A673 (cell line): ENCODE measurements around the gene CDC45. TPM values are rescaled to one million over a fixed set of nuclear protein-coding genes. Genes with fewer than 3 reads are reported as not detected.
A peak's percentile ranks its signal among the peaks of the same experiment; 100 is the strongest.
"Not testable (repeated sequence)": the region's sequence is repeated elsewhere in the genome, so short reads cannot be mapped to it uniquely, and the experiment has no call there.

ENCODE experiments used
- BruUV-seq: library from RNA; stranded (reverse); fragments of 400-500 nt; replicated peaks from 2 replicates; lab custom pipeline; 2021; lab: Mats Ljungman, UMichigan
- CTCF ChIA-PET: fragments of 300-600 bp; sonication (Branson Sonifier 250); formaldehyde crosslinking; loops from one replicate; lab custom pipeline; 2022; ENCODE audit warnings: antibody characterized with exemption; lab: Charles Lee
- POLR2A ChIA-PET: fragments of 300-600 bp; sonication (Branson Sonifier 250); formaldehyde crosslinking; loops from one replicate; lab custom pipeline; 2022; ENCODE audit warnings: antibody characterized with exemption; ENCODE audit not compliant: low non-redundant PET; lab: Charles Lee
- DNase-seq: peaks from one replicate; pipeline ENCODE4 v3.0.0-alpha.2; 2015; ENCODE audit warnings: low spot score
- H3K27ac ChIP-seq: fragments of 200-600 bp; sonication (generic); 2 replicates; pipeline ENCODE4 v1.5.1; 2016; ENCODE audit warnings: mixed run types, low read depth, mild to moderate bottlenecking, mixed read lengths, antibody characterized with exemption, low read length; ENCODE audit not compliant: poor library complexity, severe bottlenecking
- H3K27me3 ChIP-seq: fragments of 200-600 bp; sonication (generic); replicated peaks from 2 replicates; pipeline ENCODE4 v1.6.1; 2017; ENCODE audit warnings: mixed run types, low read depth, mild to moderate bottlenecking, mixed read lengths, antibody characterized with exemption, low read length; ENCODE audit not compliant: insufficient read depth, poor library complexity
- H3K36me3 ChIP-seq: fragments of 200-600 bp; sonication (generic); 2 replicates; pipeline ENCODE4 v1.6.1; 2016; ENCODE audit warnings: mixed run types, mild to moderate bottlenecking, mixed read lengths, antibody characterized with exemption, low read length; ENCODE audit not compliant: insufficient read depth, poor library complexity, severe bottlenecking
- H3K4me1 ChIP-seq: fragments of 200-600 bp; sonication (generic); 2 replicates; pipeline ENCODE4 v1.6.1; 2017; ENCODE audit warnings: mixed run types, mild to moderate bottlenecking, mixed read lengths, antibody characterized with exemption, low read length; ENCODE audit not compliant: insufficient read depth, poor library complexity, severe bottlenecking
- H3K4me3 ChIP-seq: fragments of 200-600 bp; sonication (generic); 2 replicates; pipeline ENCODE4 v1.5.1; 2016; ENCODE audit warnings: low read depth, mixed run types, mild to moderate bottlenecking, mixed read lengths, low read length; ENCODE audit not compliant: poor library complexity, severe bottlenecking
- H3K9me3 ChIP-seq: fragments of 200-600 bp; sonication (generic); 2 replicates; pipeline ENCODE4 v1.6.1; 2016; ENCODE audit warnings: mixed run types, low read depth, mild to moderate bottlenecking, mixed read lengths, antibody characterized with exemption, low read length; ENCODE audit not compliant: poor library complexity, severe bottlenecking
- CTCF ChIP-seq: fragments of 300-800, 200-600 bp; sonication (generic); conservative IDR thresholded peaks from 2 replicates; pipeline ENCODE4 v1.5.1; 2017; ENCODE audit warnings: low read depth, mild to moderate bottlenecking, antibody characterized with exemption, low read length, moderate library complexity, mixed read lengths
- EZH2 ChIP-seq: fragments of 200-600 bp; sonication (generic); IDR thresholded peaks from 2 replicates; pipeline ENCODE4 v1.6.1; 2017; ENCODE audit warnings: borderline replicate concordance, low read depth, mild to moderate bottlenecking, mixed read lengths, antibody characterized with exemption, low read length; ENCODE audit not compliant: poor library complexity, severe bottlenecking
- intact Hi-C: fragments of 100-400 bp; cut with micrococcal nuclease; formaldehyde crosslinking; loops from one replicate; pipeline ENCODE4 v1.10.0; 2022; ENCODE audit not compliant: unreplicated experiment
- total RNA-seq: library from RNA; stranded (reverse); gene quantifications from 2 replicates; pipeline ENCODE4 v1.2.3, GENCODE V29; 2021

CDC45 gene
- total RNA-seq, 1 experiment from 2014 or later, result 79.2 TPM

DNA sequence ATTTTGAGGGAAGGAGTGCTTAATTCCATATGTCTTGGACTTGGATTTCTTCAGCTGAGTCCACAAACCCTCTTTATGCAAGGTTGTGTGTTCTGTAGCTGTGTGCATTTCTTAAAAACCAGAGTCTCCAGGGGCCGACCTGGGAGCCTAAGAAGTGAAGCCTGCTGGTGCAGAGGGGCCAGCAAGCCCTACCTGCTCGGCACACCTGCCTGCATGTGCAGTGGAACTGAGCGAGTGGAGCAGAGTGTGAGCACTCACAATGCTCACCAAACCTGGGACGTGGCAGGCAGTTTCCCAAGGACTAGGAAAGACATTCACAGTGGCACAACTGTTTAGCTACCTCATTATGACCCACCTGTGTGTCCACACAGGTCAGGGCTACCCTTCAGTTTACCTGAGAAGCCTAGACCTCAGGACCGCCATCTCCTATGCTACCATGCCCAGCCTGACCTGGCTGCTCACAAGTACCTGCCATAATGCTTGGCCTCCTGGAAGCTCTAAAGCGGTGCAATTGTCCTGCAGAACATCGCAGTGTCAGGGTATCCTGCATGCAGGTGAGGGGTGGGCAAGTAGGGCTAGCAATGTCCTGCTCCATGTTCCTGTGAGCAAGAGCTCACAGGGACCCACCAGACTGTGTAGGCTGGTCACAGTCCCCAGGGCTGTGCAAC, 36.0 kb upstream of the CDC45 start:
- peaks cover 22% of the 10 kb centered on the region for H3K36me3 ChIP-seq

GRCh38 chr22:19445279-19445982, 34.3 kb upstream of the CDC45 start:
- H3K4me1 ChIP-seq, H3K9me3 ChIP-seq, H3K4me3 ChIP-seq, POLR2A ChIA-PET, intact Hi-C loops, H3K27ac ChIP-seq, H3K27me3 ChIP-seq, BruUV-seq, DNase-seq: not testable (repeated sequence)
- H3K36me3 ChIP-seq, result peaks cover 22% of the 10 kb centered on the region
- CTCF ChIA-PET, result interaction anchor here (0.5 kb wide), 1 partner anchor 1366 kb away, joined by 3 read pairs; no protein-coding TSS in a partner anchor

More for the DNA sequence above, 36.0 kb upstream of the CDC45 start:
- peaks cover 6% of the 10 kb centered on the region for H3K4me1 ChIP-seq
- ChIA-PET POLR2A (no interaction called here), CTCF (no interaction called here)
- intact Hi-C loops, result no loop called here
- no peak for TF ChIP-seq EZH2
- TF ChIP-seq CTCF, result no peak
- no TSS peak for BruUV-seq
- H3K27me3 ChIP-seq, result no peaks in the 10 kb centered on the region
- no peak for DNase-seq
- H3K27ac ChIP-seq, result no peak overlapping the region
- no peaks in the 10 kb centered on the region for H3K9me3 ChIP-seq
- no peak overlapping the region for H3K4me3 ChIP-seq

GRCh38 chr22:19446603-19447329, 33.0 kb upstream of the CDC45 start:
- intact Hi-C loops, result no loop called here
- POLR2A ChIA-PET, result no interaction called here
- Histone ChIP-seq H3K27me3 (no peaks in the 10 kb centered on the region), H3K4me1 (peaks cover 6% of the 10 kb centered on the region), H3K9me3 (no peaks in the 10 kb centered on the region), H3K27ac (peak overlapping the region; percentile 92), H3K36me3 (peaks cover 17% of the 10 kb centered on the region), H3K4me3 (peak overlapping the region; percentile 96)
- CTCF ChIA-PET, result no interaction called here
- no TSS peak for BruUV-seq
- TF ChIP-seq CTCF (no peak), EZH2 (no peak)
- no peak for DNase-seq
